GM21576 (cell line): Measurements from ENCODE around the gene FBXL4.
A peak's percentile ranks its signal among the peaks of the same experiment; 100 is the strongest.

Source experiments
- ATAC-seq: cut with Tn5 transposase; IDR thresholded peaks from one replicate; pipeline ENCODE4 v1.9.1; 2021; ENCODE audit warnings: mild to moderate bottlenecking, moderate library complexity; ENCODE audit not compliant: unreplicated experiment

FBXL4 gene

DNA sequence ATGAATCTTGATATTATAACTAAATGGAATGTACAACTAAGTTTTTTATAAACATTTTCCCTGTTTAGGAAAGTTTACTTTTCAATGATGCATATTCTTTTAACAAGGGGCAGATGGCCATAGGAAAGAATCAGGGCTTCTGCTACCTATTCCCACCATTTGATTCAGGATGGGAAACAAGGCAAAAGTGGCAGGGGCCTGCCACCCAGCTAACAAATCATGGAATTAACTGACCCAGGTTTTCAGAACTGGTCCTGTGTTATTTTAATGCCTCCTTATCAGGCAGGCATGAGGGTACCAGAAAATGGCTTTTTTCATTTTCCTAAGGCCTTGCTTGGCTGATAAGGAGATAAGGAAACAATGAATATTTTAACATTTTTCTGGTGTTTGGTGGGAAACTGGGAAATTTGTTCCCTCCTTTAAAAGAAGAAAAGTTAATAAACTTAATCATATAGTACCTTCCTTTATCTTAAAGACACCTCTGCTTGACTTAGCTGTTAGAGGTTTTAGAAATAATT is 106.7 kb downstream of the FBXL4 start:
- no peak for ATAC-seq

DNA sequence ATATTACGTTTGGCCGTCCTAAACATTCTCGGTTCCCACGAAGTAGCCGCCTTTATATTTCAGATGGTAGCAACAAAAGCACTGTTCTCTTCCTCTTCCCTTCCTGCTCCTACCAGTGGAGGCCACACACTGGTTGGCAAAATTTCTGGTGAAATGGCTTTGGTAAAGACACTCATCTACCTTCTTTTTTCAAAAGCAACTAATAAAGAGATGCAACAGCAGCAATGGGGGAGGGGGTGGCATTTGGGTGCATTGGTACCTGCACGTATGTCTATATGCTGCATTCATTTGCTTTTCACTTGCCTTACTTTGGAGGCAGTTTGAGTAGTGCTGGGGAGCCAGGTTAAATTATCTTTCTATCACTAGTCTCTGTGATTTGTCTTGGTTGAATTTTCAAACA is 107.4 kb downstream of the FBXL4 start:
- ATAC-seq, result no peak

DNA sequence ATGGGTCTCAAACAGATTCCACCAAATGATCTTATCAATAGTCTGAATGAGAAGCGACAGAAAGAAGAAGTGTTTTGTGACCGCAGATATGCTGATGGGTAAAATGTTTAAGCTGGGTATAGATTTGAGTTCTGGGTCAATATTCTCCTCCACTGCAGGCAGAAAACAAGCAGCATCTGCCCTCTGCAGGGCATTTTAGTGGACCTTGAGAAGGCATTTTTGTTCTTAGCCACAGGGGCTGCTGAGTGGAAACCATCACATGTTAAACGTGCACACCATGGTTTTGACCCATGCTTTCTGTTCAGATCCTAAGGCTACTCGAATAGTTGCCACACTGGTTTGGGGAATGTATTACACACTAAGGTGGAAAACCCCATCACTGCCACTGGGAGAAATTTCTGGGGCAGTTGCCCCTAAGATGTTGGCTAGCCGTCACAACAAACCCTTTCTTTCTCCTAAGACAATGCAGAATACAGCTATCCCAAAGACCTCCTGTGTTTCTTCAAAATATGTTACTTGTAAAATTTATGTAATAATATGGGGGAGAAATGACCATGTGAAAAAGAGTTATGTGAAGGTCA is 107.9 kb downstream of the FBXL4 start:
- ATAC-seq, result no peak

DNA sequence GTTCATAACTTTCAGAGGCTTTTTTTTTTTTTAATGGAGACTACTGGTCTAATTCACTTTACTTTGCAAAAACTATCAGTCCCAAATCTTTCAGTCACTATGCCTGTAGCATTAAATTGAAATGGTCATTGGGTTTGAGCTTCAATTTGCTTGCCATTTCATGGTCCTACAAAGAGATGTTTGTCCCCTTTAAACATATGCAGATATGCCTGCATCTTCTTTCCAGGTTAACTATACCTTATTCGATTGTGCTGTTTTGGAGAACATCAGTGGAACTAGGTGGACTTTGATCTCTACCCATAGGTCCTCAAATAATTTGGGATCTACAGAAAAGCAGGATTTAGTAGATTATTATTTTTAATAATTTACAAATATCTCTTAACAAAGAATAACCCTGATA is 108.8 kb downstream of the FBXL4 start:
- no peak for ATAC-seq

DNA sequence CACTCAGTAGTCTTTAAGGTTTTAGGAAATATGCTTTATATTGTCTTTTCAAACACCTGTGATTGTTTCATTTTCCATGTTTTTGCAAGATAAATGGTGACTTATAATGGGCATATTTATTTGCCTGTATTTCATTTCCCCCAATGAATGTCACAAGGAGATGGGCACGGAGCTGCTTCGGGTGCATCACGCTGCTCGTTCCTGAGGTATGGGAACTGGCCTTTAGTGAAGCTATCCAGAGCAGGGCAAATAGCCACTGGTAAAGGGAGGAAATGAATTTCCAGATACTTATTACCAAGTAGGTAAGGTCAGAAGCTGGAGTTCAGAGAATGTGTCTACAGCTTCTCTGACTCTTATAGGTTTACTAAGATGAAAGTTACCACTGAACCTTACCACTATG is 109.7 kb downstream of the FBXL4 start:
- ATAC-seq, result no peak

DNA sequence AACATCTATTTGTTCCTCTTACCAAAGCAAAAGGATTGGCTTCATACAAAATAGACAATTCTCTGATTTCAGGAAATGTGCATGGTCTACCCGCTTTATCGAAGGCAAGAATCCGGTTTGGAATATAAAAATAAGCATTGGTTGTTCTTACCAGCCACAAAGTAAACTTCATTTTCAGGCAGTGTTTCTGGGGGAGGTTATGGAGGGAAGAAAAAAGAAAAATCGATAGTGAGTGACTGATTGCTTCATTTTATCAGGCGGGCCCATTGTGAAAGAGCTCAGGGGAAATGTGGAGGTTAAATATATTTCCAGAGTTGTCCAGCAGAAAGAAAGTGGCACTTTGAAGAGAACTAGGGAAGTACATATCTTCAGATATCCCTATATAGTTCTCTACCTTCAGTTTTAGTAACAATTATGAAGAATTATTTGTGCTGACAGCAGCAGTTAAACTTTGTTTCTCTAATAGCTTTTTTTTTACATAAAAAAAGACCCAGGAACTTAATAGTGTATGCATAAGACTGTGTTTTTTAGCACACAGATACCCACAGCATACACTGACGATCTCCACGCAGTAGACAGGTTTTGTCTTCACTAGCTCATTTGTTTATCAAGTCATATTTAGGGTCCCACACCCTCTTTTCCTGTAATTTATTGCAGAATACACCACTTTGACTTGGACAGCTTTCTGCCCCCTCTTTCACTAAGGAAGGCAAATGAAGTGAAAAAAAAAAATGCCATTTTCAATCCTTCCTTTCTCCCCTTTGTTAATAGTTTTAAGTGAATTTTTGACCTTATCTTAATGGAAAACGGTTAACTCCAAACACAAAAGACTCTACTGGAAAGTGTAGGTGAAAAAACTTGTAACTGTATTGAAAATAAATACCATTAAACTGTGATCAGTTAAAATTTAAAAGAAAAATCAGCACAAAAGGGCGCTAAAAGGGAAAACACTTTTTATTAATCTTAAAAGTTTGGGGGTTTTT is 110.5 kb downstream of the FBXL4 start:
- ATAC-seq, result no peak

DNA sequence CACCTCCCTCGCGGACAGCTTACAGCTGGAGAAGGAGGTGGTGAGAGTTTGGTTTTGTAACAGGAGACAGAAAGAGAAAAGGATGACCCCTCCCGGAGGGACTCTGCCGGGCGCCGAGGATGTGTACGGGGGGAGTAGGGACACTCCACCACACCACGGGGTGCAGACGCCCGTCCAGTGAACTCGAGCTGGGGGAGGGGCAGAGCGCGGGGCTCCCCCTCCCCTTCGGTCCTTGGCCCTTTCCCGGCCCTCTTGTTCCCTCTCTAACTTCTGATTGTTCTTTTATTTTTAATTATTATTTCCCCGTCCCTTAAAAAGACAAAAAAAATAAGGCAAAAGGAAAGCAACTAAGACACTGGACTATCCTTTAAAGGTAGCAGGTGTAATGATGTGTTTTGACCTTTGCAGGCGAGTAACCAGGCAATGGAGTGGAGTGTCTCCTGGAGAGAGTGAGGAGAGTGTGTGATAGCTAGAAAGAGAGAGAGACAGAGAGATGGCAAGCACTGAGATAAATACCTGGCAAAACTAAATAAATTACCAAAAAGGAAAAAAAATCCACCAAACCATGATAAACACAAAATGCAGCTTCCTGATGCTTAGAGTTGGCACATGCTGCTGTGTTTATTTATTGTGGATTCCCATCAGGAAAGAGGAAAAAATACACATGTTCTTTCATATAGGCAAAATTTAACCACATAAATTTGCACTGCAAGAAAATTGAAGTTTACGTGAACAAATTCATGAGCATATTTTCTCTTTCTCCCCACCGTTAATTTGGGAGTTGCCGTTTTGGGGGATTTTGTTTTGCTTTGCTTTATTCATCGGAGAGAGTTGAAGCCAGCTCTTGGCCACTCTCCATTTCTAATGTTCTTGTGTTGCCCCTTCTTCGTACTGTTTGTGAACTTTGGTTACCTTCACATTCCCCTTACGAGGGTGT is 111.5 kb downstream of the FBXL4 start:
- ATAC-seq, result no peak

DNA sequence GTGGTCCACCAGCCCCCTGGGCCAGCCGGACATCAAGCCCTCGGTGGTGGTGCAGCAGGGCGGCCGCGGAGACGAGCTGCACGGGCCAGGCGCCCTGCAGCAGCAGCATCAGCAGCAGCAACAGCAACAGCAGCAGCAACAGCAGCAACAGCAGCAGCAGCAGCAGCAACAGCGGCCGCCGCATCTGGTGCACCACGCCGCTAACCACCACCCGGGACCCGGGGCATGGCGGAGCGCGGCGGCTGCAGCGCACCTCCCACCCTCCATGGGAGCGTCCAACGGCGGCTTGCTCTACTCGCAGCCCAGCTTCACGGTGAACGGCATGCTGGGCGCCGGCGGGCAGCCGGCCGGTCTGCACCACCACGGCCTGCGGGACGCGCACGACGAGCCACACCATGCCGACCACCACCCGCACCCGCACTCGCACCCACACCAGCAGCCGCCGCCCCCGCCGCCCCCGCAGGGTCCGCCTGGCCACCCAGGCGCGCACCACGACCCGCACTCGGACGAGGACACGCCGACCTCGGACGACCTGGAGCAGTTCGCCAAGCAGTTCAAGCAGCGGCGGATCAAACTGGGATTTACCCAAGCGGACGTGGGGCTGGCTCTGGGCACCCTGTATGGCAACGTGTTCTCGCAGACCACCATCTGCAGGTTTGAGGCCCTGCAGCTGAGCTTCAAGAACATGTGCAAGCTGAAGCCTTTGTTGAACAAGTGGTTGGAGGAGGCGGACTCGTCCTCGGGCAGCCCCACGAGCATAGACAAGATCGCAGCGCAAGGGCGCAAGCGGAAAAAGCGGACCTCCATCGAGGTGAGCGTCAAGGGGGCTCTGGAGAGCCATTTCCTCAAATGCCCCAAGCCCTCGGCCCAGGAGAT is 112.4 kb downstream of the FBXL4 start:
- ATAC-seq, result no peak

DNA sequence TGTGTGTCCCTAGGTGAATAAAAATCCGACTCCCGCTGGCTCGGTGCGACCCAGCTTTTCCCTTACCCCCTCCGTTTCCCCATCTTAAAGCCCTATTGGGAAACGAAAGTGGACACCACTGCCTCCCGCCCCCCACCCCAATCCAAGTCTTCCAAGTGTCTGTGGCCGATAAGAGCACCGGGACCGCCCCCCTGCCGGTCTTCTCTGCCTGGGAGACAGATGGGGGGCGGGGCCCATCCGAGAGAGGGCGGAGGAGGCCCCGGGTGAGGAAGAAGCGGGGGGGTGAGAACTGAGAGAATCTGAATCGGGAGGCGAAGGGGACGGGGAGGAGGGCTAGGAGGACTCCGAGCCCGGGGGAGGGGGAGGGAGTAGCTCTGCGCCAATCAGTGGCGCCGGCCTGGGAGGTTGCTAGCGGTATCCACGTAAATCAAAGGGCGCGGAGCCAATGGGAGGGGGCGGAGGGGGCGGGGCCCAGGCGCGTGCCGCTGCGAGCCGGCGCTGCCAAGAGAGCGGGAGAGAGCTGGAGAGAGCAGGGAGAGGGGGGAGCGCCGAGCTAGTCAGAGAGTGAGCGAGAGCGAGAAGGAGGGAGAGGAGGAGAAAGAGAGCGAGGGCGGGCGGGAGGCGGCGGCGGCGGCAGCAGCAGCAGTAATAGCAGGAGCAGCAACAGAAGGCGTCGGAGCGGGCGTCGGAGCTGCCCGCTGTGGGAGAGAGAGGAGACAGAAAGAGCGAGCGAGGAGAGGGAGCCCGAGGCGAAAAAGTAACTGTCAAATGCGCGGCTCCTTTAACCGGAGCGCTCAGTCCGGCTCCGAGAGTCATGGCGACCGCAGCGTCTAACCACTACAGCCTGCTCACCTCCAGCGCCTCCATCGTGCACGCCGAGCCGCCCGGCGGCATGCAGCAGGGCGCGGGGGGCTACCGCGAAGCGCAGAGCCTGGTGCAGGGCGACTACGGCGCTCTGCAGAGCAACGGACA is 113.4 kb downstream of the FBXL4 start, which contains the start of gene POU3F2:
POU3F2 (plus strand) TSS at position 515 of the 972 bp plus-strand sequence; CDS start at position 815, 300 bp downstream.
- peak; percentile 62 for ATAC-seq

DNA sequence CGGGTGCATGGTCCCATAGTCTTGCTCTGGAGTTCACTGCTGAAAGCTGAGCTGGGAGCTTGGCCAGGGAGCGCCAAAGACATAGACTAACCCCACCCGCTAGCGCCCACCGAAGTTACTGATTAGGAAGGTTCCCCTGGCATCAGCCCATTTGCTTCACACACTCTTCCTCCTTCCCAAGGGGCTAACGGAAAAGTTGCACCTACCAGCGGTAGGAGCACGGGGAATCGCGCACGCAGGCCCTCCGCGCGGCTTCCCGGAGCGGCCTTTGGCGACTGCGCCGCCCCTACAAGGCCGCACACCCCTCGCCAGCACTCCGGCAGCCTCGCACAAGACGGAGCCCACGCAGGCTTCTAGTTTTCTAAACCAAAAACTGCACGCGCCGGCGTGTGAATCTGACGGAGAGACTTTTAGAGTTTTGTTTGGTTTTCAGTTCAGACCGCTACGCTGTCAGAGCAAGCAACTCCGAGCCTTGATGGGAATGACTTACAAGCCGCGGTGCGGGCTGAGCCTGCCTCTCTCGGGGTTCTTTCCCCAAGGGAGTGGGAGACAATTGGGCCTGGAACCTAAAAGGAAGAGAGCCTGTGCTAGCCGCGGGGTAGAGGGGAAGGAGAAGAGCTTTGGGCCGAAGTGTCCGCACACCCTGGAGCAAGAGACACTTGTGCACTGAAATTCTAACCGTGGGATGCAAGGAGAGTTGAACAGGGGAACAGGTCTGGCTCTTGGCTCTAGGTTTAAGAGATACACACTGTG is 114.3 kb downstream of the FBXL4 start:
- no peak for ATAC-seq

DNA sequence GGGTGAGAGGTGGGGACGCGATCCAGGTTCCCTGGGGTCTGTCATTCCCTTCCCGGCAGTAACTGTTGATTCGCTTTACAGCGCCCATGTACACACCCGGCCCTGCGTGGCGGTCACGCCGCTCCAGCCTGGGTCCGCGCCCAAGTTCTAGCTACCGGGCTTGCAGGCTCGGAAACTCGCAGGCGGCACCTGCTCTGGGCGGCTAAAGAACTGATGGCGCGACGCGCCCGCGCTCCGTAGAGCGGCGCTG is 114.8 kb downstream of the FBXL4 start:
- ATAC-seq, result no peak

DNA sequence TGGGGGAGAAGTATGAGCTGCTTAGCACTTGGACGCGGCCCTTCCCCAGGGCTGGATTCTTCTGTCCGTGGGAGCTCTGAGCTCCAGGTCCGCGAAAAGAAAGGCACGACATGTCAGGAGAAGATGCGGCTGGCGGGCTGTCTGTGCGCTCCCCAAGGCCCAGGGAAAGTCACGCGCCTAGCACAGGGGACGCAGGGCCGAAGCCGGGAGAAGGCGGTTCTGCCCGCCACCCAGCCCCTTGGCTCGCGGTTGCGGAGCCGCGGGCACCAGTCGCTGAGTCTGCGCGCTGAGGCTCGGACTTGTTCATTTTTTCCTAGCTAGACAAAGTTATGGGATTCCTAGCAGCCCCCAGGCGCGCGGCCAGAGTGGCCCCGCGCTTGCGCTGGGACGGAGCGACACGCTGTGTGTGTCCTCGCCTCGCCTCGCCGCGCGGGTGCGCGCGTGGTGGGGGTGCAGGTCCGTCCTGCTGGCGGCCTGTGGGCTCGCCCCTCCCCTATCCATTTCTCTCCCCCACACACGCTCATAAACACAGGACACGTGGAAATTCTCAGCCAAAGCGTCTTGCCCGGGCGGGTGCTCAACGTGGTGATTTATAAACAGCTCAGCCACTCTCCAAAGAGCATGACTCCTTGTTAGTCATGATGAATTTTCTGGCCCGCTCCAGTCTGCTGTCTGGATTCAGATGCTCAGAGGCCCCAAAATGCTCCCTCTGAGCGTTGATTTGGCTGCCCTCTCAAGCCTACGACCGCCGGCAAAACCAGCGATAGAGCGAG is 115.3 kb downstream of the FBXL4 start:
- no peak for ATAC-seq

DNA sequence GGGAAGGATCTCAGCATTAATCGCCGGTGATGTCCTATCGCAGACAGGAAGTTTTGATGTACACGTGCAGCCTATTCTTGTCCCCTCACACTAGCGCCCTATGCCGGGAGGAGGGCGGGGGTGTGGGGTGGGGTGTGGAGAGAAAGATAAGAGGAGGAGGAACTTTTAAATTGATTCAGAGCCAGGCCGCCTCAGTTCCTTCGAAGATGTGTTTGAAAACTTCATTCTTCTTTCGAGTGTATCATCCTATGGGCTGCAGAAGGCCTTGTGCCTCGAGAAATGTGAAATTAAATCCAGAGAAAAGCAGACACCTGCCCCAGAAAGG is 115.8 kb downstream of the FBXL4 start:
- no peak for ATAC-seq

DNA sequence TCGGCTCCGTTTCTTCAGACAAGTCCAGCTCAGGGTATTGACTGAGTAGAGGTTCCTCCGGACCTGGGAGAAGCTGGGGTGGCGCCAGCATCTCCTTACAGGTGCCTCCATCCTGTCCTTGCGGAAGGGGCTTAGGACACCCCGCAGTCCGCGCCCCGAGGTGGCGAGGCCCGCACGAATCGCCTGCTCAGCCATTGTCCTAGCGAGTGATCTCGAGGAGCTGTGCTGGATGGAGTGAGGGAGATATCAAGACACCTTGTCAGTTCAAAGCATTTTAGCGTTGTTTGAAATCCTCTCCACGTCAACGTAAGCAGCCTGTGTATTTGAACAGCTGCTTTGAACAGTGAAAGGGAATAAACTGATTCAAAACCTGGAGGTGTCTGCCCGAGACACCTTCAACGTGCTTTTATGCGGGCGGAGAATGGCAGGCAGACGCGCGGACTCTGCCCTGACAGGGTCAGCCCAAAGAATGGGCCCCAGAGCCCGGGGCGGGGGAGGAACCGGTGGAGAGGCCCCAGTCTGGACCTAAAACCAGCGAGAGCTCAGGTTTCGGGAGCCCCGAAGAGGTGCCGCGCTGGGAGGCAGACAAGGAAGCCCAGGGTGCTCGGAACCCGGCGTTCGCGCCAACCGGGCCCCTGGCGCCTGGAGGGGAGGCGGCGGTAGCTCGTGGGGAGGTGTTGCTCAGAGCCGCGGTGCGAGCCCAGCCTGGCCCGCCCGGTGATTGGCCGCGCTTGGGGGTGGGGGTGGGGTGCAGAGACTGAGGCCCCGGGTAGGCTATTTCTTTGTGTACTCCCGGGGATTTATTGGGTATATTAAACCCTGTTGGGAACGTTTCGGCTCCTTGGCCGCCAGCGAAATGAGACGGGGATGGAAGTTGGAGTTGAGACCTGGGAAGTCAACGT is 116.4 kb downstream of the FBXL4 start:
- ATAC-seq, result no peak

DNA sequence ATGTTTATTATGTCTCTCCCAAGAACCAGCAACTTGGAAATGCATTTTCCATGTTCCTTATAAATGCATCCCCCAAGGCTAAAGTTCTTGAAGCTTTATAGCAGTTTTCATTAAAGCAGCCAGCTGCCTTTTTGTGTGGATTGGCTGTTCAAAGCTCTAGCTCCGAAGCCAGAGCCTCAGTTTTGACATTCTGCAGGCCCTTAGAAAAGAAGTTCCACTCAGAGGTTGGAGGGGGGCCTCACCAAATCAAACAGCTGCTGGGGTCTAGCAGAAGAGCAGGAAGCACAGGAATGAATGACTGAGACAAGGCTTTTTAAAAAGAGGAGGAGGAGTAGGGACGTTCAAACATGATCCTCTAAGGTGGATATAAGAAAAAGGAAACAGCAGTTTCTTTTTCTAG is 117.6 kb downstream of the FBXL4 start:
- ATAC-seq, result no peak

DNA sequence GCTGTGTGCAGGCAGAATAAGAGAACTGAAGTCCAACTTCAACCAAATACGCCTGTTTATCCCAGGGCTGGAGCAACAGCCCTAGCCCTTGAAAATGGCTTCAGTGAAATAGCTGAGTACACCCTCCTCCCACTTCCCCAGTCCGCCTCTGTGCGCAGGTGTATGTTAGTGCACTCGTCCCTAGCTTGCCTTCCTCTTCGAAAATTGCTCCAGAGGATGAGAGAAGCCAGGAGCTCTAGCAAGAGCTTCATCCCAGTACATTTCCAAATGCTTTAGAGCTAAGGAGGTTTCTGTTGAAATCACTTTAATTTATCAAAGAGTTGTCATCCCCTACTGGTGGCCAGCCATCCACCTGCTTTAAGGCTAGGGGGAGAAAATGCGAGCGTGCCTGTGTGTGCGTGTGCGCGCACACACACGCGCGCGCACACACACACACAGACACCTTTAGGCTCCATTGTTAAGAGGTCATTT is 118.8 kb downstream of the FBXL4 start:
- no peak for ATAC-seq
